Measurements from ENCODE around the gene ARHGEF7.

ARHGEF7 gene

GRCh38 chr13:111111376-111111937, 3.7 kb upstream of the ARHGEF7 start:
- DNase-seq = peak; percentile 41

- DNase-seq = no peak
Measured at GRCh38 chr13:111112196-111112595, 2.9 kb upstream of the ARHGEF7 start.

- peak; percentile 86 for DNase-seq
Measured at GRCh38 chr13:111114362-111115060, 599 bp upstream of the ARHGEF7 start.

- DNase-seq = peak; percentile 89
Measured at GRCh38 chr13:111115965-111116521, 933 bp downstream of the ARHGEF7 start.

- DNase-seq = peak; percentile 64
Measured at GRCh38 chr13:111116856-111117255, 1.7 kb downstream of the ARHGEF7 start.

- no peak for DNase-seq
Measured at GRCh38 chr13:111117289-111117688, 2.2 kb downstream of the ARHGEF7 start.

- DNase-seq = peak; percentile 40
Measured at GRCh38 chr13:111117961-111118360, 2.9 kb downstream of the ARHGEF7 start.

- no peak for DNase-seq
Measured at GRCh38 chr13:111118898-111119607, 3.9 kb downstream of the ARHGEF7 start.

GRCh38 chr13:111119966-111120365, 4.9 kb downstream of the ARHGEF7 start:
- DNase-seq = peak; percentile 39

- DNase-seq = no peak
Measured at GRCh38 chr13:111120422-111120821, 5.3 kb downstream of the ARHGEF7 start.

GRCh38 chr13:111120913-111121312, 5.8 kb downstream of the ARHGEF7 start:
- no peak for DNase-seq

GRCh38 chr13:111121506-111121905, 6.4 kb downstream of the ARHGEF7 start:
- DNase-seq = no peak

- DNase-seq = peak; percentile 67
Measured at GRCh38 chr13:111122056-111122455, 6.9 kb downstream of the ARHGEF7 start.

- DNase-seq = no peak
Measured at GRCh38 chr13:111122631-111123030, 7.5 kb downstream of the ARHGEF7 start.

GRCh38 chr13:111123221-111123620, 8.1 kb downstream of the ARHGEF7 start:
- no peak for DNase-seq

- no peak for DNase-seq
Measured at GRCh38 chr13:111123649-111124048, 8.5 kb downstream of the ARHGEF7 start.

GRCh38 chr13:111126509-111126908, 11.4 kb downstream of the ARHGEF7 start:
- DNase-seq = no peak

- DNase-seq = no peak
Measured at GRCh38 chr13:111129465-111130115, 14.5 kb downstream of the ARHGEF7 start.

- DNase-seq = no peak
Measured at GRCh38 chr13:111130116-111130508, 15.0 kb downstream of the ARHGEF7 start.

- no peak for DNase-seq
Measured at GRCh38 chr13:111131048-111131447, 15.9 kb downstream of the ARHGEF7 start.

GRCh38 chr13:111131611-111132010, 16.5 kb downstream of the ARHGEF7 start:
- DNase-seq = no peak

GRCh38 chr13:111132948-111133347, 17.8 kb downstream of the ARHGEF7 start:
- DNase-seq = no peak

GRCh38 chr13:111139452-111139851, 24.3 kb downstream of the ARHGEF7 start:
- DNase-seq = no peak

Measured in eye (tissue), 1 donor.